HepG2 (cell line): ENCODE measurements around the gene ECD. TPM values are rescaled to one million over a fixed set of nuclear protein-coding genes. Genes with fewer than 3 reads are reported as not detected.

Source experiments
- ATAC-seq: fragments of 200-7000 bp; cut with Tn5 transposase; 3 replicates; pipeline ENCODE4 v1.9.1; 2020; ENCODE audit warnings: mild to moderate bottlenecking, moderate library complexity
- BruUV-seq: library from RNA; stranded (reverse); fragments of 400-500 nt; replicated peaks from 2 replicates; lab custom pipeline; 2021; lab: Mats Ljungman, UMichigan
- CTCF ChIA-PET: fragments of 300-600 bp; formaldehyde crosslinking; extraction: SDS; loops from one replicate; lab custom pipeline; 2021; ENCODE audit warnings: low total read pairs, inconsistent platforms, low intra/inter-chr PET ratio; lab: Yijun Ruan, JAX
- POLR2A ChIA-PET: fragments of 350-600 bp; sonication (Branson Sonifier 250); formaldehyde crosslinking; loops from one replicate; lab custom pipeline; 2020; ENCODE audit warnings: antibody characterized with exemption, inconsistent platforms; lab: Yijun Ruan, JAX
- DNase-seq: peaks from one replicate; pipeline ENCODE4 v3.0.0-alpha.2; 2015; ENCODE audit warnings: low spot score
- FAIRE-seq: peaks from 3 replicates; lab custom pipeline; 2011; peaks lifted over from hg19 to GRCh38; lab: Jason Lieb, UNC
- H2AFZ ChIP-seq: one replicate; pipeline ENCODE4 v1.6.1; 2011; ENCODE audit warnings: low read length, inconsistent platforms
- H3K27ac ChIP-seq: fragments of 300-600 bp; 3 replicates; pipeline ENCODE4 v1.8.0; 2011; ENCODE audit warnings: mixed run types, mild to moderate bottlenecking, mixed read lengths, low read length, inconsistent platforms; ENCODE audit not compliant: insufficient read depth; ENCODE audit errors: extremely low read length
- H3K27me3 ChIP-seq, 2 experiments: fragments of 200-600 bp in 1 of 2; 2 replicates in 1 of 2; 3 replicates in 1 of 2; pipeline versions ENCODE4 v1.6.0 to v1.8.0; 2011; ENCODE audit warnings: low read length in 2 of 2, mild to moderate bottlenecking in 2 of 2, moderate library complexity in 2 of 2, inconsistent platforms in 1 of 2; ENCODE audit not compliant: insufficient read depth in 2 of 2, control insufficient read depth in 1 of 2
- H3K36me3 ChIP-seq, 2 experiments: fragments of 200-600 bp in 1 of 2; replicated peaks in 1 of 2; 2 replicates in 1 of 2; 3 replicates in 1 of 2; pipeline versions ENCODE4 v1.5.1 to v1.8.0; 2011; ENCODE audit warnings: low read length in 2 of 2, inconsistent platforms in 1 of 2; ENCODE audit not compliant: insufficient read depth in 2 of 2, control insufficient read depth in 1 of 2
- H3K4me1 ChIP-seq: 2 replicates; pipeline ENCODE4 v1.5.1; 2012; ENCODE audit warnings: low read length, inconsistent platforms; ENCODE audit not compliant: insufficient read depth
- H3K4me2 ChIP-seq: 2 replicates; pipeline ENCODE4 v1.6.0; 2011; ENCODE audit warnings: low read depth, low read length, inconsistent platforms
- H3K4me3 ChIP-seq, 3 experiments: fragments of 200-600 bp in 1 of 3; sonication (generic), shearing (Covaris generic) in 1 of 3; replicated peaks in 1 of 3; 2 replicates each; pipeline ENCODE4 v1.5.1; 2011 to 2016; ENCODE audit warnings: low read length in 3 of 3, inconsistent platforms in 2 of 3, low read depth in 2 of 3, mild to moderate bottlenecking in 2 of 3, control low read depth in 1 of 3, mixed read lengths in 1 of 3; ENCODE audit not compliant: insufficient read depth in 1 of 3
- H3K79me2 ChIP-seq: one replicate; pipeline ENCODE4 v1.6.1; 2011; ENCODE audit warnings: low read length, inconsistent platforms; ENCODE audit not compliant: insufficient read depth
- H3K9ac ChIP-seq: 2 replicates; pipeline ENCODE4 v1.6.0; 2011; ENCODE audit warnings: mild to moderate bottlenecking, low read depth, low read length, inconsistent platforms; ENCODE audit not compliant: insufficient read depth
- H3K9me3 ChIP-seq: 2 replicates; pipeline ENCODE4 v1.5.1; 2012; ENCODE audit warnings: mild to moderate bottlenecking, low read length
- H4K20me1 ChIP-seq: 2 replicates; pipeline ENCODE4 v1.6.0; 2011; ENCODE audit warnings: inconsistent platforms, mild to moderate bottlenecking, low read length, moderate library complexity; ENCODE audit not compliant: insufficient read depth
- DMAP1 ChIP-seq: IDR thresholded peaks from 2 replicates; pipeline ENCODE4 v1.6.1; 2016
- KAT8 ChIP-seq: IDR thresholded peaks from 2 replicates; pipeline ENCODE4 v1.6.1; 2016; ENCODE audit warnings: missing genetic modification reagents, missing compliant biosample characterization
- RBM39 ChIP-seq: fragments of 200-400 bp; formaldehyde crosslinking; IDR thresholded peaks from one replicate; pipeline ENCODE4 v1.6.1; 2018; ENCODE audit warnings: antibody characterized with exemption, mild to moderate bottlenecking, low read depth, low read length; ENCODE audit not compliant: poor library complexity, severe bottlenecking
- ZNF3 ChIP-seq: IDR thresholded peaks from 2 replicates; pipeline ENCODE4 v1.7.0; 2017; ENCODE audit warnings: inconsistent platforms
- ZNF441 ChIP-seq: sonication (generic); formaldehyde crosslinking; IDR thresholded peaks from 2 replicates; pipeline ENCODE4 v1.7.0; 2021; ENCODE audit warnings: missing genetic modification reagents, borderline replicate concordance
- ZNF670 ChIP-seq: sonication (generic); formaldehyde crosslinking; IDR thresholded peaks from 2 replicates; pipeline ENCODE4 v1.8.0; 2022; ENCODE audit warnings: mild to moderate bottlenecking, missing genetic modification reagents, borderline replicate concordance
- WGBS: methylation state at CpG from one replicate; pipeline ENCODE4 v1.1.6; 2017; ENCODE audit warnings: low lambda C conversion rate; 5-methylcytosine and 5-hydroxymethylcytosine counted together
- in situ Hi-C: cut with HindIII; loops from 2 replicates; pipeline ENCODE4 v1.10.0; 2017; ENCODE audit warnings: low pct_unique_long_range_greater_than_20kb; ENCODE audit not compliant: extremely low pct_ligation_motif_present
- intact Hi-C: fragments of 100-400 bp; cut with micrococcal nuclease; formaldehyde crosslinking; loops from one replicate; pipeline ENCODE4 v1.10.0; 2022; ENCODE audit not compliant: unreplicated experiment
- polyA plus RNA-seq, 8 experiments: library from polyadenylated mRNA; depleted of rRNA in 3 of 8; stranded (reverse) in 7 of 8; unstranded in 1 of 8; fragments of >200 nt; fragmentation: Illumina TruSeq in 4 of 8; extraction: Trizol in 4 of 8; gene quantifications; 2 replicates each; pipeline versions ENCODE4 v1.2.1 to v1.2.3, GENCODE V29; 2011 to 2016; ENCODE audit warnings: low read depth in 4 of 8, missing spikeins in 1 of 8, mixed read lengths in 1 of 8; ENCODE audit not compliant: insufficient read depth in 1 of 8
- total RNA-seq, 5 experiments: library from RNA; depleted of rRNA; stranded (reverse); fragments of >200 nt; fragmentation: Illumina TruSeq; extraction: Trizol; gene quantifications; 2 replicates each; pipeline ENCODE4 v1.2.3, GENCODE V29; 2016; ENCODE audit warnings: low read depth in 1 of 5
- TF ChIP-seq, protein P1 (sequence below): sonication (generic); formaldehyde crosslinking; IDR thresholded peaks from 2 replicates; pipeline ENCODE4 v1.5.0; 2020; ENCODE audit warnings: missing genetic modification reagents
- TF ChIP-seq, protein P2 (sequence below): sonication (generic); formaldehyde crosslinking; IDR thresholded peaks from 2 replicates; pipeline ENCODE4 v1.4.0; 2020; ENCODE audit warnings: missing genetic modification reagents, borderline replicate concordance

ECD gene
- total and polyA plus RNA-seq, 2 of the 13 experiments (the other 11 are each of a cell fraction or from before 2014, with no cell fraction given) = 21.5 to 27.6 TPM

DNA sequence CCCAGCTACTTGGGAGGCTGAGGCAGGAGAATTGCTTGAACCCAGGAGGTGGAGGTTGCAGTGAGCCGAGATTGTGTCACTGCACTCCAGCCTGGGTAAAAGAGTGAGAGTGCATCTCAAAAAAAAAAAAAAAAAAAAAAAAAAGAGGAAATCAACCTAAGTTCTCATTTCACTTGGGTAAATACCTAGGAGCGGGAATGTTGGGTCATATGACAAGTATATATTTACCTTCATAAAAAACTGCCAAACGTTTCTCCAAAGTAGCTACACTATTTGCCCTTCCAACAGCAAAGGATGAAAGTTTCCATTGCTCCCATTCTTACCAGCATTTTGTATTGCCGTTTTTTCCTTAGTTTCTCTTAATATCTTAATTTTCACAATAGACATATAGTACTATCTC lies 81.0 kb downstream of the ECD start:
- BruUV-seq = no TSS peak
- no peak overlapping the region for H3K9ac ChIP-seq
- FAIRE-seq (no peak), DNase-seq (no peak), ATAC-seq (no peak)
- ChIA-PET POLR2A (interaction anchor here (0.7 kb wide), 1 partner anchor 39 kb away, joined by 3 read pairs; no protein-coding TSS in a partner anchor), CTCF (no interaction called here)
- no peaks in the 10 kb centered on the region for H3K27me3 ChIP-seq
- intact Hi-C loops = no loop called here
- no peak overlapping the region for H3K27ac ChIP-seq
- no peak overlapping the region for H3K4me2 ChIP-seq
- no peaks in the 10 kb centered on the region for H3K9me3 ChIP-seq
- TF ChIP-seq, protein P1, sequence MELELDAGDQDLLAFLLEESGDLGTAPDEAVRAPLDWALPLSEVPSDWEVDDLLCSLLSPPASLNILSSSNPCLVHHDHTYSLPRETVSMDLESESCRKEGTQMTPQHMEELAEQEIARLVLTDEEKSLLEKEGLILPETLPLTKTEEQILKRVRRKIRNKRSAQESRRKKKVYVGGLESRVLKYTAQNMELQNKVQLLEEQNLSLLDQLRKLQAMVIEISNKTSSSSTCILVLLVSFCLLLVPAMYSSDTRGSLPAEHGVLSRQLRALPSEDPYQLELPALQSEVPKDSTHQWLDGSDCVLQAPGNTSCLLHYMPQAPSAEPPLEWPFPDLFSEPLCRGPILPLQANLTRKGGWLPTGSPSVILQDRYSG = no peak
- TF ChIP-seq RBM39 (no peak), ZNF670 (CRISPR knock-in tag) (no peak), KAT8 (CRISPR knock-in tag) (no peak), ZNF3 (CRISPR knock-in tag) (no peak), ZNF441 (no peak), DMAP1 (CRISPR knock-in tag) (no peak)
- TF ChIP-seq, protein P2, sequence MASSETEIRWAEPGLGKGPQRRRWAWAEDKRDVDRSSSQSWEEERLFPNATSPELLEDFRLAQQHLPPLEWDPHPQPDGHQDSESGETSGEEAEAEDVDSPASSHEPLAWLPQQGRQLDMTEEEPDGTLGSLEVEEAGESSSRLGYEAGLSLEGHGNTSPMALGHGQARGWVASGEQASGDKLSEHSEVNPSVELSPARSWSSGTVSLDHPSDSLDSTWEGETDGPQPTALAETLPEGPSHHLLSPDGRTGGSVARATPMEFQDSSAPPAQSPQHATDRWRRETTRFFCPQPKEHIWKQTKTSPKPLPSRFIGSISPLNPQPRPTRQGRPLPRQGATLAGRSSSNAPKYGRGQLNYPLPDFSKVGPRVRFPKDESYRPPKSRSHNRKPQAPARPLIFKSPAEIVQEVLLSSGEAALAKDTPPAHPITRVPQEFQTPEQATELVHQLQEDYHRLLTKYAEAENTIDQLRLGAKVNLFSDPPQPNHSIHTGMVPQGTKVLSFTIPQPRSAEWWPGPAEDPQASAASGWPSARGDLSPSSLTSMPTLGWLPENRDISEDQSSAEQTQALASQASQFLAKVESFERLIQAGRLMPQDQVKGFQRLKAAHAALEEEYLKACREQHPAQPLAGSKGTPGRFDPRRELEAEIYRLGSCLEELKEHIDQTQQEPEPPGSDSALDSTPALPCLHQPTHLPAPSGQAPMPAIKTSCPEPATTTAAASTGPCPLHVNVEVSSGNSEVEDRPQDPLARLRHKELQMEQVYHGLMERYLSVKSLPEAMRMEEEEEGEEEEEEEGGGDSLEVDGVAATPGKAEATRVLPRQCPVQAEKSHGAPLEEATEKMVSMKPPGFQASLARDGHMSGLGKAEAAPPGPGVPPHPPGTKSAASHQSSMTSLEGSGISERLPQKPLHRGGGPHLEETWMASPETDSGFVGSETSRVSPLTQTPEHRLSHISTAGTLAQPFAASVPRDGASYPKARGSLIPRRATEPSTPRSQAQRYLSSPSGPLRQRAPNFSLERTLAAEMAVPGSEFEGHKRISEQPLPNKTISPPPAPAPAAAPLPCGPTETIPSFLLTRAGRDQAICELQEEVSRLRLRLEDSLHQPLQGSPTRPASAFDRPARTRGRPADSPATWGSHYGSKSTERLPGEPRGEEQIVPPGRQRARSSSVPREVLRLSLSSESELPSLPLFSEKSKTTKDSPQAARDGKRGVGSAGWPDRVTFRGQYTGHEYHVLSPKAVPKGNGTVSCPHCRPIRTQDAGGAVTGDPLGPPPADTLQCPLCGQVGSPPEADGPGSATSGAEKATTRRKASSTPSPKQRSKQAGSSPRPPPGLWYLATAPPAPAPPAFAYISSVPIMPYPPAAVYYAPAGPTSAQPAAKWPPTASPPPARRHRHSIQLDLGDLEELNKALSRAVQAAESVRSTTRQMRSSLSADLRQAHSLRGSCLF (CRISPR knock-in tag) = no peak
- peaks cover 92% of the 10 kb centered on the region for H4K20me1 ChIP-seq
- peaks cover 94% of the 10 kb centered on the region for H3K79me2 ChIP-seq
- H3K36me3 ChIP-seq = peaks cover 0 to 12% of the 10 kb centered on the region in 2 experiments; a peak in 2 of 5 replicates
- no peak overlapping the region for H2AFZ ChIP-seq
- H3K4me3 ChIP-seq = no peak overlapping the region
- in situ Hi-C loops = no loop called here
- H3K4me1 ChIP-seq = peaks cover 75% of the 10 kb centered on the region
- WGBS = 82% methylated on average over 4 of the region's 4 CpGs
